T-helper 1 cell treated with Interleukin-12 subunit alpha and Interleukin-12 subunit beta and Interleukin-4 antibody, amounts not matched to agents 30 μg/mL and 1 μg/mL, for 36 hours (primary cell): Measurements from ENCODE around the gene IL21.
A peak's percentile ranks its signal among the peaks of the same experiment; 100 is the strongest.

Experiments used
- H3K27ac Mint-ChIP-seq: one replicate; pipeline ENCODE4 v1.8.0; 2021; ENCODE audit warnings: mild to moderate bottlenecking, mixed read lengths
- H3K27me3 Mint-ChIP-seq: one replicate; pipeline ENCODE4 v1.8.0; 2021; ENCODE audit warnings: low read depth, mixed read lengths
- H3K36me3 Mint-ChIP-seq: one replicate; pipeline ENCODE4 v1.8.0; 2021; ENCODE audit warnings: low read depth, mixed read lengths
- H3K4me1 Mint-ChIP-seq: one replicate; pipeline ENCODE4 v1.8.0; 2021; ENCODE audit warnings: low read depth, mixed read lengths
- H3K4me3 Mint-ChIP-seq: one replicate; pipeline ENCODE4 v1.8.0; 2021; ENCODE audit warnings: mild to moderate bottlenecking, moderate library complexity, mixed read lengths
- H3K9me3 Mint-ChIP-seq: one replicate; pipeline ENCODE4 v1.8.0; 2021; ENCODE audit warnings: mixed read lengths

IL21 gene

GRCh38 chr4:122652379-122652778, 31.5 kb upstream of the IL21 start:
- H3K4me3 Mint-ChIP-seq, result no peak overlapping the region
- peaks cover 10% of the 10 kb centered on the region for H3K36me3 Mint-ChIP-seq
- H3K27ac Mint-ChIP-seq, result no peak overlapping the region
- H3K4me1 Mint-ChIP-seq, result peaks cover 12% of the 10 kb centered on the region
- no peaks in the 10 kb centered on the region for H3K27me3 Mint-ChIP-seq
- peaks cover 9% of the 10 kb centered on the region for H3K9me3 Mint-ChIP-seq

- H3K4me3 Mint-ChIP-seq, result no peak overlapping the region
- no peaks in the 10 kb centered on the region for H3K9me3 Mint-ChIP-seq
- H3K27me3 Mint-ChIP-seq, result no peaks in the 10 kb centered on the region
- peaks cover 6% of the 10 kb centered on the region for H3K4me1 Mint-ChIP-seq
- peaks cover 4% of the 10 kb centered on the region for H3K36me3 Mint-ChIP-seq
- no peak overlapping the region for H3K27ac Mint-ChIP-seq
Observed at GRCh38 chr4:122650148-122650547, 29.3 kb upstream of the IL21 start.

- Mint-ChIP-seq H3K27me3 (no peaks in the 10 kb centered on the region), H3K9me3 (no peaks in the 10 kb centered on the region), H3K4me3 (no peak overlapping the region), H3K4me1 (peaks cover 6% of the 10 kb centered on the region), H3K36me3 (peaks cover 4% of the 10 kb centered on the region), H3K27ac (no peak overlapping the region)
Observed at GRCh38 chr4:122647656-122648055, 26.8 kb upstream of the IL21 start.

- Mint-ChIP-seq H3K27ac (no peak overlapping the region), H3K9me3 (no peaks in the 10 kb centered on the region), H3K36me3 (no peaks in the 10 kb centered on the region), H3K27me3 (no peaks in the 10 kb centered on the region), H3K4me3 (no peak overlapping the region), H3K4me1 (peaks cover 2% of the 10 kb centered on the region)
Observed at GRCh38 chr4:122643257-122643656, 22.4 kb upstream of the IL21 start.

- no peak overlapping the region for H3K27ac Mint-ChIP-seq
- no peak overlapping the region for H3K4me3 Mint-ChIP-seq
- H3K4me1 Mint-ChIP-seq, result peaks cover 12% of the 10 kb centered on the region
- H3K9me3 Mint-ChIP-seq, result no peaks in the 10 kb centered on the region
- no peaks in the 10 kb centered on the region for H3K36me3 Mint-ChIP-seq
- no peaks in the 10 kb centered on the region for H3K27me3 Mint-ChIP-seq
Observed at GRCh38 chr4:122639181-122639580, 18.3 kb upstream of the IL21 start.

GRCh38 chr4:122636697-122637096, 15.8 kb upstream of the IL21 start:
- Mint-ChIP-seq H3K27ac (peak overlapping the region; percentile 1), H3K9me3 (peaks cover 3% of the 10 kb centered on the region), H3K27me3 (no peaks in the 10 kb centered on the region), H3K36me3 (peaks cover 3% of the 10 kb centered on the region), H3K4me3 (no peak overlapping the region), H3K4me1 (peaks cover 23% of the 10 kb centered on the region)

- no peak overlapping the region for H3K4me3 Mint-ChIP-seq
- H3K36me3 Mint-ChIP-seq, result peaks cover 3% of the 10 kb centered on the region
- H3K27ac Mint-ChIP-seq, result peak overlapping the region; percentile 61
- no peaks in the 10 kb centered on the region for H3K27me3 Mint-ChIP-seq
- H3K9me3 Mint-ChIP-seq, result peaks cover 3% of the 10 kb centered on the region
- H3K4me1 Mint-ChIP-seq, result peaks cover 25% of the 10 kb centered on the region
Observed at GRCh38 chr4:122635205-122635604, 14.3 kb upstream of the IL21 start.

GRCh38 chr4:122633211-122633610, 12.3 kb upstream of the IL21 start:
- Mint-ChIP-seq H3K27me3 (no peaks in the 10 kb centered on the region), H3K36me3 (peaks cover 5% of the 10 kb centered on the region), H3K4me1 (peaks cover 27% of the 10 kb centered on the region), H3K4me3 (no peak overlapping the region), H3K27ac (peak overlapping the region; percentile 4), H3K9me3 (peaks cover 3% of the 10 kb centered on the region)

- peaks cover 27% of the 10 kb centered on the region for H3K4me1 Mint-ChIP-seq
- H3K4me3 Mint-ChIP-seq, result no peak overlapping the region
Observed at GRCh38 chr4:122632396-122633143, 11.7 kb upstream of the IL21 start.

GRCh38 chr4:122625156-122625555, 4.3 kb upstream of the IL21 start:
- Mint-ChIP-seq H3K4me1 (peaks cover 22% of the 10 kb centered on the region), H3K4me3 (no peak overlapping the region), H3K27me3 (no peaks in the 10 kb centered on the region), H3K36me3 (peaks cover 5% of the 10 kb centered on the region), H3K27ac (no peak overlapping the region), H3K9me3 (peaks cover 4% of the 10 kb centered on the region)

More at GRCh38 chr4:122632396-122633143, 11.7 kb upstream of the IL21 start:
- H3K9me3 Mint-ChIP-seq, result peaks cover 3% of the 10 kb centered on the region
- H3K27ac Mint-ChIP-seq, result peak overlapping the region; percentile 24
- H3K27me3 Mint-ChIP-seq, result no peaks in the 10 kb centered on the region
- H3K36me3 Mint-ChIP-seq, result peaks cover 5% of the 10 kb centered on the region

GRCh38 chr4:122624205-122624604, 3.3 kb upstream of the IL21 start:
- Mint-ChIP-seq H3K27ac (no peak overlapping the region), H3K9me3 (peaks cover 4% of the 10 kb centered on the region), H3K36me3 (peaks cover 5% of the 10 kb centered on the region), H3K4me1 (peaks cover 31% of the 10 kb centered on the region), H3K27me3 (no peaks in the 10 kb centered on the region), H3K4me3 (no peak overlapping the region)

- no peak overlapping the region for H3K27ac Mint-ChIP-seq
Observed at GRCh38 chr4:122623637-122624166, 2.8 kb upstream of the IL21 start.

GRCh38 chr4:122622400-122622799, 1.5 kb upstream of the IL21 start:
- peaks cover 44% of the 10 kb centered on the region for H3K4me1 Mint-ChIP-seq
- H3K27me3 Mint-ChIP-seq, result no peaks in the 10 kb centered on the region
- no peak overlapping the region for H3K27ac Mint-ChIP-seq
- H3K4me3 Mint-ChIP-seq, result no peak overlapping the region
- H3K36me3 Mint-ChIP-seq, result peaks cover 3% of the 10 kb centered on the region
- peaks cover 4% of the 10 kb centered on the region for H3K9me3 Mint-ChIP-seq

More at GRCh38 chr4:122623637-122624166, 2.8 kb upstream of the IL21 start:
- Mint-ChIP-seq H3K4me3 (no peak overlapping the region), H3K9me3 (peaks cover 4% of the 10 kb centered on the region), H3K27me3 (no peaks in the 10 kb centered on the region), H3K36me3 (peaks cover 4% of the 10 kb centered on the region), H3K4me1 (peaks cover 35% of the 10 kb centered on the region)

- peaks cover 4% of the 10 kb centered on the region for H3K9me3 Mint-ChIP-seq
- peaks cover 58% of the 10 kb centered on the region for H3K4me1 Mint-ChIP-seq
- H3K27ac Mint-ChIP-seq, result peak overlapping the region; percentile 85
- peak overlapping the region; percentile 83 for H3K4me3 Mint-ChIP-seq
- H3K27me3 Mint-ChIP-seq, result no peaks in the 10 kb centered on the region
- H3K36me3 Mint-ChIP-seq, result peaks cover 5% of the 10 kb centered on the region
Observed at GRCh38 chr4:122619611-122620010, 1.3 kb downstream of the IL21 start.
